Measurements from ENCODE around the gene CARD11. TPM values are rescaled to one million over a fixed set of nuclear protein-coding genes. Genes with fewer than 3 reads are reported as not detected.

Gene CARD11
- total RNA-seq, 2 donors from 2014 or later = 0.87 to 2.4 TPM

GRCh38 chr7:2982401-2982800, 61.3 kb downstream of the CARD11 start:
- Histone ChIP-seq H3K9me3 (no peaks in the 10 kb centered on the region), H3K27me3 (replicated peaks; ENCODE audit: insufficient read depth) (no peaks in the 10 kb centered on the region), H3K27ac (no peak overlapping the region)

GRCh38 chr7:2981103-2981480, 62.6 kb downstream of the CARD11 start:
- H3K9me3 ChIP-seq = no peaks in the 10 kb centered on the region
- 95% methylated on average over 8 of the region's 8 CpGs for WGBS
- DNase-seq (ENCODE audit: low spot score) = no peak
- H3K36me3 ChIP-seq = no peaks in the 10 kb centered on the region
- TF ChIP-seq POLR2A (IDR thresholded peaks at IDR 0.05) (no peak), CTCF (IDR thresholded peaks at IDR 0.05) (no peak), POLR2AphosphoS5 (IDR thresholded peaks at IDR 0.05) (no peak)
- H3K4me3 ChIP-seq = no peak overlapping the region
- H3K4me1 ChIP-seq (replicated peaks) = peaks cover 9% of the 10 kb centered on the region
- H3K27ac ChIP-seq = no peak overlapping the region
- intact Hi-C loops (cut with DNase I) = no loop called here
- H3K27me3 ChIP-seq (replicated peaks; ENCODE audit: insufficient read depth) = no peaks in the 10 kb centered on the region

More at GRCh38 chr7:2982401-2982800, 61.3 kb downstream of the CARD11 start:
- intact Hi-C loops (cut with DNase I) = no loop called here
- WGBS = 94% methylated on average over 11 of the region's 11 CpGs
- TF ChIP-seq CTCF (IDR thresholded peaks at IDR 0.05) (no peak), POLR2AphosphoS5 (IDR thresholded peaks at IDR 0.05) (no peak), POLR2A (IDR thresholded peaks at IDR 0.05) (no peak)
- no peak for DNase-seq (ENCODE audit: low spot score)
- no peak overlapping the region for H3K4me3 ChIP-seq
- no peaks in the 10 kb centered on the region for H3K36me3 ChIP-seq
- peaks cover 9% of the 10 kb centered on the region for H3K4me1 ChIP-seq (replicated peaks)

- H3K27me3 ChIP-seq (replicated peaks; ENCODE audit: insufficient read depth) = no peaks in the 10 kb centered on the region
- TF ChIP-seq POLR2A (IDR thresholded peaks at IDR 0.05) = no peak
- no peak for TF ChIP-seq CTCF (IDR thresholded peaks at IDR 0.05)
- no peak for TF ChIP-seq POLR2AphosphoS5 (IDR thresholded peaks at IDR 0.05)
- 88% methylated on average over 27 of the region's 27 CpGs for WGBS
- peaks cover 9% of the 10 kb centered on the region for H3K4me1 ChIP-seq (replicated peaks)
- no peaks in the 10 kb centered on the region for H3K9me3 ChIP-seq
- H3K4me3 ChIP-seq = no peak overlapping the region
- intact Hi-C loops (cut with DNase I) = no loop called here
- DNase-seq (ENCODE audit: low spot score) = no peak
- H3K36me3 ChIP-seq = no peaks in the 10 kb centered on the region
- H3K27ac ChIP-seq = no peak overlapping the region
Measured at GRCh38 chr7:2980401-2981102, 63.1 kb downstream of the CARD11 start.

- no peaks in the 10 kb centered on the region for H3K27me3 ChIP-seq (replicated peaks; ENCODE audit: insufficient read depth)
- no peaks in the 10 kb centered on the region for H3K9me3 ChIP-seq
- no peaks in the 10 kb centered on the region for H3K36me3 ChIP-seq
- WGBS = 90% methylated on average over 13 of the region's 13 CpGs
- H3K27ac ChIP-seq = no peak overlapping the region
- peaks cover 9% of the 10 kb centered on the region for H3K4me1 ChIP-seq (replicated peaks)
- TF ChIP-seq CTCF (IDR thresholded peaks at IDR 0.05) = no peak
- no peak for TF ChIP-seq POLR2AphosphoS5 (IDR thresholded peaks at IDR 0.05)
- no peak for TF ChIP-seq POLR2A (IDR thresholded peaks at IDR 0.05)
- intact Hi-C loops (cut with DNase I) = no loop called here
- DNase-seq (ENCODE audit: low spot score) = no peak
- no peak overlapping the region for H3K4me3 ChIP-seq
Measured at GRCh38 chr7:2979951-2980350, 63.7 kb downstream of the CARD11 start.

GRCh38 chr7:2979201-2979631, 64.5 kb downstream of the CARD11 start:
- DNase-seq (ENCODE audit: low spot score) = no peak
- Histone ChIP-seq H3K27ac (no peak overlapping the region), H3K36me3 (no peaks in the 10 kb centered on the region), H3K9me3 (no peaks in the 10 kb centered on the region), H3K4me3 (peak overlapping the region in 1 of 2 donors; percentile 14), H3K27me3 (replicated peaks; ENCODE audit: insufficient read depth) (no peaks in the 10 kb centered on the region), H3K4me1 (replicated peaks) (peaks cover 9% of the 10 kb centered on the region)
- TF ChIP-seq CTCF (IDR thresholded peaks at IDR 0.05) (no peak), POLR2A (IDR thresholded peaks at IDR 0.05) (no peak), POLR2AphosphoS5 (IDR thresholded peaks at IDR 0.05) (no peak)
- intact Hi-C loops (cut with DNase I) = no loop called here
- WGBS = 55% methylated on average over 13 of the region's 13 CpGs
